ENCODE measurements around the gene VPS13D.
"Not testable (repeated sequence)": the region's sequence is repeated elsewhere in the genome, so short reads cannot be mapped to it uniquely, and the experiment has no call there.

DNA sequence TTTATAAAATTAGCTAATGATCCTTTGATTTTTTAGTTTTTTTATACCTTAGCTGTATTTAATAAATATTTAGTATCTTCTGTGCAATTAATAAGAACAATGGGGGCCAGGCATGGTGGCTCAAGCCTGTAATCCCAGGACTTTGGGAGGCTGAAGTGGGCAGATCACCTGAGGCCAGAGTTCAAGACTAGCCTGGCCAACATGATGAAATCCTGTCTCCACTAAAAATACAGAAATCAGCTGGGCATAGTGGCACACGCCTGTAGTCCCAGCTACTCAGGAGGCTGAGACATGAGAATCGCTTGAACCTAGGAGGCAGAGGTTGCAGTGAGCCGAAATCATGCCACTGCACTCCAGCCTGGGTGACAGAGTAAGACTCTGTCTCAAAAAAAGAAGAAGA is 241.1 kb downstream of the VPS13D start:
- TF ChIP-seq, protein P1, sequence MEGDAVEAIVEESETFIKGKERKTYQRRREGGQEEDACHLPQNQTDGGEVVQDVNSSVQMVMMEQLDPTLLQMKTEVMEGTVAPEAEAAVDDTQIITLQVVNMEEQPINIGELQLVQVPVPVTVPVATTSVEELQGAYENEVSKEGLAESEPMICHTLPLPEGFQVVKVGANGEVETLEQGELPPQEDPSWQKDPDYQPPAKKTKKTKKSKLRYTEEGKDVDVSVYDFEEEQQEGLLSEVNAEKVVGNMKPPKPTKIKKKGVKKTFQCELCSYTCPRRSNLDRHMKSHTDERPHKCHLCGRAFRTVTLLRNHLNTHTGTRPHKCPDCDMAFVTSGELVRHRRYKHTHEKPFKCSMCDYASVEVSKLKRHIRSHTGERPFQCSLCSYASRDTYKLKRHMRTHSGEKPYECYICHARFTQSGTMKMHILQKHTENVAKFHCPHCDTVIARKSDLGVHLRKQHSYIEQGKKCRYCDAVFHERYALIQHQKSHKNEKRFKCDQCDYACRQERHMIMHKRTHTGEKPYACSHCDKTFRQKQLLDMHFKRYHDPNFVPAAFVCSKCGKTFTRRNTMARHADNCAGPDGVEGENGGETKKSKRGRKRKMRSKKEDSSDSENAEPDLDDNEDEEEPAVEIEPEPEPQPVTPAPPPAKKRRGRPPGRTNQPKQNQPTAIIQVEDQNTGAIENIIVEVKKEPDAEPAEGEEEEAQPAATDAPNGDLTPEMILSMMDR (IDR thresholded peaks at IDR 0.05; ENCODE audit: low read depth, low read length) = not testable (repeated sequence)
- not testable (repeated sequence) for TF ChIP-seq POLR2A (IDR thresholded peaks at IDR 0.05; ENCODE audit: extremely low read depth, insufficient read length); MYC (IDR thresholded peaks at IDR 0.05; ENCODE audit: low read depth, low read length)
